ENCODE data around the gene POU6F2. TPM values are rescaled to one million over a fixed set of nuclear protein-coding genes. Genes with fewer than 3 reads are reported as not detected.
A peak's percentile ranks its signal among the peaks of the same experiment; 100 is the strongest.

The POU6F2 gene
- total and polyA plus RNA-seq, 9 of the 15 experiments (the other 6 are each of a cell fraction or from before 2014, with no cell fraction given) = 0.29 to 1.5 (median 0.96) TPM

GRCh38 chr7:39056153-39056552 lies 78.4 kb downstream of the POU6F2 start:
- H3K4me2 ChIP-seq (ENCODE audit: insufficient read depth, low read length) = no peak overlapping the region
- no peaks in the 10 kb centered on the region for H3K36me3 ChIP-seq (ENCODE audit: control insufficient read depth, insufficient read depth, low read length)
- H2AFZ ChIP-seq (ENCODE audit: low read depth, low read length) = no peak overlapping the region
- H3K9me1 ChIP-seq (ENCODE audit: control insufficient read depth, insufficient read depth, low read length) = no peaks in the 10 kb centered on the region
- H3K79me2 ChIP-seq (ENCODE audit: control insufficient read depth, insufficient read depth, low read length) = no peaks in the 10 kb centered on the region
- POLR2A ChIA-PET = no interaction called here
- no peaks in the 10 kb centered on the region; the same call in 1 of the 2 replicates for H4K20me1 ChIP-seq (replicated peaks; ENCODE audit: control insufficient read depth, insufficient read depth, low read length)
- ATAC-seq (no peak), DNase-seq (ENCODE audit: extremely low read depth in 1 of 4, low spot score in 3 of 4) (no peak), FAIRE-seq (no peak)
- in situ Hi-C loops (cut with MboI) (no loop called here), intact Hi-C loops (cut with micrococcal nuclease) (no loop called here)
- no peak overlapping the region for H3K9ac ChIP-seq (ENCODE audit: insufficient read depth in 1 of 2, low read depth in 2 of 2, low read length in 2 of 2)
- no peaks in the 10 kb centered on the region for H3K9me3 ChIP-seq (replicated peaks; ENCODE audit: control insufficient read depth, insufficient read depth, low read depth, low read length)
- CTCF ChIA-PET (ENCODE audit: low intra/inter-chr PET ratio) = no interaction called here
- no peak overlapping the region for H3K4me3 ChIP-seq
- no peak overlapping the region for H3K27ac ChIP-seq (ENCODE audit: extremely low read depth, low read depth, low read length)
- 4% methylated on average over 1 of the region's 1 CpG for WGBS (ENCODE audit: insufficient coverage, low coverage, missing lambda C conversion rate)
- no TSS peak for BruUV-seq (replicated peaks)
- no peaks in the 10 kb centered on the region for H3K4me1 ChIP-seq (replicated peaks in 1 of 2; ENCODE audit: control insufficient read depth in 2 of 2, insufficient read depth in 2 of 2, low read length in 2 of 2)
- no peak for TF ChIP-seq ATF6 (CRISPR knock-in tag; IDR thresholded peaks at IDR 0.05)
- no peak for TF ChIP-seq ZBTB5 (IDR thresholded peaks at IDR 0.05)
- TF ChIP-seq ZNF584 (CRISPR knock-in tag; IDR thresholded peaks at IDR 0.05; ENCODE audit: low read depth) = no peak
- peak; percentile 82 for TF ChIP-seq RBM25 (IDR thresholded peaks at IDR 0.05; ENCODE audit: low read depth, low read length, severe bottlenecking)
- H3K27me3 ChIP-seq (ENCODE audit: control insufficient read depth in 2 of 2, insufficient read depth in 2 of 2, low read length in 2 of 2) = no peaks in the 10 kb centered on the region; a peak in 1 of 5 replicates
